Stimulated activated CD4-positive, alpha-beta T cell treated with anti-CD3 and anti-CD28 coated beads, Interleukin-1b, Interleukin-23, amount 100 ng/mL, for 4 hours (primary cell): Measurements from ENCODE around the gene SSPN.

Source experiments
- DNase-seq, 2 donors: peaks; one replicate each; pipeline ENCODE4 v3.0.0-alpha.2; 2020; ENCODE audit warnings: low read depth in 2 of 2

Gene SSPN

DNA sequence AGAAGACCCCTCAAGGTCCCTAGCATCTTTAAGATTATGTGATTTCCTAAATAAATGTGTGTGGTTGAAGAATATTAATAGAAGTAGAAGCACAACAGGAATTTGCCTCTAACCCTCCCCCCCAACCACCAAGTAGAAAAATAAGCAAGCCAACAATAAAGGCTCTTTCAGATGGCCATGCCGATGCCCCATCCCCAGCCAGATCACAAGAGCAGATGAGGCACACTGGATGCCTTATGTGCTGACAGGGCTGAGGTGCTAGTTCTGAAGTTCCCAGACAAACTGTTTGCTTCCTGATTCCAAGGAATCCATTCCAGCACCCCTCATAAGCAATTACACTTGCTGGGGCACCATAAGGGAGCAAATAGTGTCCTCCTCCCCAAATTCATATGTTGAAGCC lies 90.0 kb downstream of the SSPN start:
- DNase-seq = no peak

DNA sequence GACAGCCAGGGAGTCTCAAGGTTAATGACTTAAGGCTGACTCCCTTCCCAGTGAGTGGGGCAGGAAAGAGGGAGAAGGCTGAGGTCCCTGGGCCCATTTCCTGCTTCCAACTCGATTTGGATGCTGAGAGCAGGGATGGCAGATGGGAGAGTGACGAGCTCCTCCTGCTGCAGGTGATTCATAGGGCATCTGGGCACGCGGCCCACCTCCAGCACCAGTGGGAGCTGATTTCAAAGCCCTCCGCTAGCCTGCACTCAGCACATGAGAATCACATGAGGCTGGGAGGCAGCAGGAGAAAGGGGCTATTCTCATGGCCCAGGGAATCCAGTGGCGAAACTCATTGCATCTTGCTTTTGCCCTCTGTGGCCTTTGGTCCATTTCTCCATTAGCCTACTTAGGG lies 90.8 kb downstream of the SSPN start:
- no peak for DNase-seq

DNA sequence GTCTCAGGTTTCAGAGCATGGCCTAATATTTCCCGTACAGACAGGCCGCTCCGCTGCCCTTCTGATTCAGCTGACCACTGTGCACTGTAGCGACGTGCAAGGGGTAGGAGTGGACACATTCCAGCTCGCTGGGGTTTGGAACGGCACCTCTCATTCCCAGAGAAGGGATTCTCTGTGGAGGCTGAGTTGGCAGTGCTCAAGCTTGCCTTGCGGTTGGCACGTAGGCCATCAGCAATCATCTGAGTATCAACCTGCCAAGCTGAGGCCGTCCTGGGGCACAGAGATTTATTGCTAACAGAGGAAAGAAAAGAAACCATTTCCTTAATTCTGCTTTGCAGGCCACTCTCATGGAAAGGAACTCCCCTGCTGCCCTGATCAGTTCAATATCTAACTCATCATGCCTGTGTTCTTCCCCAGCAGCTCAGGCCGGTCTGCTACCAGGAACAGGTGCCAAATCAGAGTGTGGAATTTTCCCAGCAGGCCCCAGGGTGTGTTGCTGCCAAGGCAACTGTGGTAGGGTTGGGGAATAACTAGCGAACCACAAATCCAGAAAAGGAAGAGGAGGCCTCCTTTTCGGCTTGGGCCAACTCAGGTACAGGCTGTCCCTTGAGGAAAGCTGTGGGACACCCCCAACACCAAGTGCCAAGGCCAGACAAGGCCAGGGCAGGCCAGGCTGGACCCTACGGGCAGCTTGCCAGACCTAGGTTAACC lies 92.5 kb downstream of the SSPN start:
- DNase-seq = no peak

DNA sequence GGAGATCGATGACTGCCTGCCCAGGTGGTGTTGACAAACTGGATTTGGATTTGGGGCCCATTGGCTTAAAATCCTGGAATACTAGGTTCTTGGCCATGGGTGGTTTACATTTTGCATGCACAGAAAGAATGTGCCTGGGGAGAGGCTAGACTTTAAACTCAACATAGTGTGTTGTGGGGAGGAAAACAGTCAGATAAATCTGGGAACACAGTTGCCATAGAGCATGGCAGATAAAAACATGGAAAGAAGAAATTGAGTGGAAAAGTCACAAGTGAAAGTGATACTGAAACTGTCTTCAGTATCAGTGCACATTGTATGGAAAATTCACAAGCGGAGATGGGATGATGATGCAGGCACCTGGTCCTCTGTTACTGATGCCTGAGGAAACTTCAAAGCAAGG lies 95.2 kb downstream of the SSPN start:
- no peak for DNase-seq

DNA sequence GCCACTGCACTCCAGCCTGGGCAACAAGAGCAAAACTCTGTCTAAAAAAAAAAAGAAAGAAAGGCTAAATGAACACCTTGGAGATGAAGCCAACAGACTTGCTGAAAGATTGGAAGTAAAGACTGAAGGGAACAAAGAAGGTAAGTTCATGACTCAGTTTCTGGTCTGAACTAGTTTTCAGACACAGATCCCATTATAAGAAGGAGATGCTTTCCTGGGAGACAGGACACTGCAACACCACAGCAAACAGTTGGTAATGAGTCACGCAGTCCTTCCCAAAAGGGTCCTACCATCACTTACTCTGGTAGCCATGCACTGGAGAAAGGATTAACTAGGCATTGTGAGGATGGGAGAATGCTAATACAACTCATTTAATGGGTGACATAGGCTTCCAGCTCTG lies 97.2 kb downstream of the SSPN start:
- DNase-seq = no peak

DNA sequence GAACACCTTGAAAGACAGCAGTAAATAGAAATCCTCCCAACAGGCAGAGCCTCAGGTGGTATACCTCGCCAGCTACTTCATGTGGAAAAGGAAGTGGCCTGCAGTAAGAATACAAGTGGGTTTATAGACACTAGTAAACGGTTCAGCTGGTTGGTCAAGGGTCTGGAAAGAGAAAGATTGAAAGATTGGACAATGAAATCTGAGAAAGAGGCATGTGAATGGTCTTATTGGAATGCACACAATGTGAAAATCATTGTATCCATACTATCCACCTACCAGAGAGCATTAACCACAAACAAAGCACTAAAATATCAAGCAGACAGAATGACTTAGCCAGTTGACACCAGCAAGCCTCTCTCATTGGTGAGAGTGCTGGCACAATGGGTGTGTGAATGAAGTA lies 98.2 kb downstream of the SSPN start:
- no peak for DNase-seq

DNA sequence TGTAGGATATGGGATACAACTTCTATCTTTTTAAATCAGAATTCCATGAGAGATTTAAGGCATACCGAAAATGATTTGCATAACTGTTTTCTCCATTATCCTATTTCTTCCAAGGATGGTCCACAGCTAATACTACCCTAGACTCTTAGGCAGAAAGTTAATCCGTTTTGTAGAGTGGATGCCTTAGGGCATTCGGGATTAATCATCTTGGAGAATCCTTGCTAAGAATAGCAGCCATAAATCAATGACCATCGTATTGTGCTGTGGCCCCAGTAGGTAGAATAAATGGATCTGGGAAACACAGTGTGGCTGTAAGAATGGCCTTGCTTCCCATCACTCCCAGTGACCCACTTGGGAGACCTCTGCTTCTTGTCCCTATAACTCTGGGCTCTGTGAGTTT lies 99.6 kb downstream of the SSPN start:
- no peak for DNase-seq

DNA sequence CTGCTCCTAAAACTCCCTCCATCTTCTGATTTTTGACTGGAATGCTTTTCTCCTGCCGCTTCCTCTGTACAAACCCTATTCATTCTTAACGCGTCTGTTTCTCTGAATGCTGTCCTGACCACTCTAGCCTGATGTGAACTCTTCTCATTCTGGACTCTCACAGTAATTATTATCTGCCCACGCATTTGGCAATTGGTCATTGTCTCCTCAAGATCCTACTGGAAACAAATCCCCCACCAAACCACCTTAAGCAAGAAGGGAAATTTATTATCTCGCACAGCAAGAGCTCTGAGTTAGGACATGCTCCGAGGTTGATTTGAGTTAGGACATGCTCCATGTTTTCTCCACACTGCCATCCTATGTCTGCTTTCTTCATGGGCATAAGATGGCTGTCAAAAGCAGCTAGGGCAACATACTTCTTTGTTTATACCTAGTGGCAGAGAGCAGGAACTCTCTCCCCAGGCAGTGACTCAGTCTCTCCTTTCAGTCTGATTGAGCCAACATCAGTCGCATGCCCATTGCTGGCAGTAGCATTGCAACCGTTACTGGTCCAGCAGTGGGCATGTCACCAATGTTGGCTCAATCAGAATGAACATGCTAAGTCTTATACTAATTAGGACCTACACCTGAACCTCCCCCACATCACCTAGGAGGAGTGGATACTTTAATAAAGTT lies 102.2 kb downstream of the SSPN start:
- no peak for DNase-seq

DNA sequence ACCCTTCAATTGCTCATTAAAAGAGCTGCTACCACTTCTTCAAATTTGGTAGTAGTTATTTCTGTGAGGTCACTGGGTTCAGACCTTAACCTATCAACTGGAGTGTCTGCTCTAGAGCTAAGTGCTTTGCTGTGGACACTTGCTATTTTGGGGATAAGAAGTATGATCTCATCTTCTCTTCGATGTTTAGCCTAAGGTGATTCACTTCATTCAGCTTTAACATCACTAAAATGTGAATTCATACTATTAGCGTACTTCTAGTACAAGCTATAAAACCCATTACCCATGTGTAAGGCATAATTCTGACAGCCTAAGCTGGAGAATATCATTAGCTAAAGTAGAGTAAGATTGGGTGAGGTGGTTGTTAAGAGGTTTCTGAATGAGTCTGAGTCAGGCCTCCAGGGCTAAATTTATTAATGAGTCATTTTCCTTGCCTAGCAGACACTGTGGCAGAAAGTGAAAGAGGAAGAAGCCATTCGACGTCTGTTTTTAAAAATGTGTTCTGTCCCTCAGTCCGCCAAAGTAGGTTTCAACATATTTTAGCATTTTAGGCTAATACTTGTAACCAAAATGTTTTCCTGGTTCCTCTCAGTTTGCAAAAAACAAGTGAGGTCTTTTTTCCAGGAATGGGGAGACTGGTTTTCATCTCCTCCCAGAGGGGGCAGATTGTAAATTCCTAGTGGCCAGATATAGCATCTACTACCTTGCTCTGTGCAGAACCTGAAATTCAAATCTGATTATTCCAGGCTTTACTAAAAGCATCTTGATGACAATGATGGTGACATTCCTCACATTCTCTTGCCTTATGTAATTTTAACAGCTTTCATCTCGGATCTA lies 103.6 kb downstream of the SSPN start:
- no peak for DNase-seq

DNA sequence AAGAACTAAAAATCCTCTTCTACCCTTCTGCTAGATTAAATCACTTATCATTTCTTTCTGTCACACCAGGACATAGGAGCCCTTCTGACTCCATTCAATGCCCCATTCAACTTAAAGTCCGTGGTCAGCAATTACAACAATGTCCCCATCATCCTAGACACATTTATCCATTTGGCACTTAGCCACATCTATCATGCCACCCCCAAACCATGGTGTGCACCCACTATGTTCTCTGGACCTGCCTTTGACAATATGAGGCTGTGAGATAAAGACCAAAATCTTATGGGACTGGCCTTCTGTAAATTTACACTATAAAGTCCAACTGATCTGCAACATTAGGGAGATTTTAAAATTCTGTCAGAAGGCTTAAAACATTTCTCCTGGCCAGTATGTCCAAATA lies 104.4 kb downstream of the SSPN start:
- DNase-seq = no peak
